Stimulated activated CD4-positive, alpha-beta T cell treated with anti-CD3 and anti-CD28 coated beads, TNF-alpha, amount 100 ng/mL, for 24 hours (primary cell): ENCODE results near the gene SNX14.
A peak's percentile ranks its signal among the peaks of the same experiment; 100 is the strongest.

Source experiments
- DNase-seq, 3 experiments: peaks; one replicate each; pipeline ENCODE4 v3.0.0-alpha.2; 2020; ENCODE audit warnings: low read depth in 3 of 3

Gene SNX14

DNA sequence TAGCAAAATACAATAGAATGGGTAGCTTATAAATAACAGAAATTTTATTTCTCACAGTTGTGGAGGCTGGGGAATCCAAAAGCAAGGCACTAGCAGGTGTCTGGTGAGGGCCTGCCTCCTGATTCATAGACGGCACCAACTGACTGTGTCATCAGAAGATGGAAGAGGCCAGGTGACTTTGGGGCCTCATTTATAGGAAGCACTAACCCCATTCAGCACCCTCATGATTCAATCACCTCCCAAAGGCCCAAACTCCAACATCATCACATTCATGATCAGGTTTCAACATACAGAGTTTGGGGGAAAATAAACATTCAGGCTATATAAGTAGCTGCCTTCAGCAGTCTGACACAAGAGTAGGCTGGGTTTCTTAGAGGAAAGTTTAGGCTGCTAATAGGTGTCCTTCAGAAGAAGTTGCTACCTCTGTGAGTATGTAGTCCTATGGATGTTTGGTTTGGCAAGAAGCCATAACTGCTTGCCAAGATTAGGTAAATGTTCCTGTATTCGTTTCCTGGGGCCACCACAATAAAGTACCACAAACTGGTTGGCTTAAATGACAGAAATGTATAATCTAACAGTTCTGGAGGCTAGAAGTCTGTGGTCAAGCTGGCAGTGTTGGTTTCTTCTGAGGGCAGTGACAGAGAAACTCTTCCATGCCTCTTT lies 94.9 kb downstream of the SNX14 start:
- no peak for DNase-seq

DNA sequence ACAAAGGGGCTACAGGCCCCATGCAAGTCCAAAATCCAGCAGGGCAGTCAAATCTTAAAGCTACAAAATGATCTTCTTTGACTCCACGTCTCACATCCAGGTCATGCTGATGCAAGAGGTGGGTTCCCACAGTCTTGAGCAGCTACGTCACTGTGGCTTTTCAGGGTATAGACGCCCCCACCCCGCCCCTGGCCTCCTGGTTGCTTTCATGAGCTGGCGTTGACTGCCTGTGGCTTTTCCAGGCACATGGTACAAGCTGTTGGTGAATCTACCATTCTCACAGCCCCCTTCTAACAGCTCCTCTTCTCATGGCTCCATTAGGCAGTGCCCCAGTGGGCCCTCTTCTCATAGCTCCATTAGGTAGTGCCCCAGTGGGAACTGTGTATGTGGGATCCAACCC lies 96.8 kb downstream of the SNX14 start:
- DNase-seq = no peak

DNA sequence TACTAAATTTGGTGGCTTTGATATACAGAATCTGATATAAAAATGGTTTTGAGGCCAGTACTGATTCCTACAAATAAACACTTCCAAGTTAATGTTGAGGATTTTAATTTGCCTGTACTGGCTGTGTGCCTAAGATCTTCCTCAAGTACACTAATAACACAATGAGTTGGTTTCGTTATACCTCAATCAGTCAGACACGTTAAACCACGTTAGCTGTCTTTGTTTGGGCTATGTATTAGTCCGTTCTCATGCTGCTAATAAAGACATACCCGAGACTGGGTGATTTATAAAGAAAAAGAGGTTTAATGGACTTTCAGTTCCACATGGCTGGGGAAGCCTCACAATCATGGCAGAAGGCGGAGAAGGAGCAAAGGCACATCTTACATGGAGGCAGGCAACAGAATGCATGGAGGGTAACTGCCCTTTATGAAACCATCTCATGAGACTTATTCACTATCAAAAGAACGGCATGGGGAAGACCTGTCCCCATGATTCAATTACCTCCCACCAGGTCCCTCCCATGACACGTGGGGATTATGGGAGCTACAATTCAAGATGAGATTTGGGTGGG lies 97.6 kb downstream of the SNX14 start:
- no peak for DNase-seq

DNA sequence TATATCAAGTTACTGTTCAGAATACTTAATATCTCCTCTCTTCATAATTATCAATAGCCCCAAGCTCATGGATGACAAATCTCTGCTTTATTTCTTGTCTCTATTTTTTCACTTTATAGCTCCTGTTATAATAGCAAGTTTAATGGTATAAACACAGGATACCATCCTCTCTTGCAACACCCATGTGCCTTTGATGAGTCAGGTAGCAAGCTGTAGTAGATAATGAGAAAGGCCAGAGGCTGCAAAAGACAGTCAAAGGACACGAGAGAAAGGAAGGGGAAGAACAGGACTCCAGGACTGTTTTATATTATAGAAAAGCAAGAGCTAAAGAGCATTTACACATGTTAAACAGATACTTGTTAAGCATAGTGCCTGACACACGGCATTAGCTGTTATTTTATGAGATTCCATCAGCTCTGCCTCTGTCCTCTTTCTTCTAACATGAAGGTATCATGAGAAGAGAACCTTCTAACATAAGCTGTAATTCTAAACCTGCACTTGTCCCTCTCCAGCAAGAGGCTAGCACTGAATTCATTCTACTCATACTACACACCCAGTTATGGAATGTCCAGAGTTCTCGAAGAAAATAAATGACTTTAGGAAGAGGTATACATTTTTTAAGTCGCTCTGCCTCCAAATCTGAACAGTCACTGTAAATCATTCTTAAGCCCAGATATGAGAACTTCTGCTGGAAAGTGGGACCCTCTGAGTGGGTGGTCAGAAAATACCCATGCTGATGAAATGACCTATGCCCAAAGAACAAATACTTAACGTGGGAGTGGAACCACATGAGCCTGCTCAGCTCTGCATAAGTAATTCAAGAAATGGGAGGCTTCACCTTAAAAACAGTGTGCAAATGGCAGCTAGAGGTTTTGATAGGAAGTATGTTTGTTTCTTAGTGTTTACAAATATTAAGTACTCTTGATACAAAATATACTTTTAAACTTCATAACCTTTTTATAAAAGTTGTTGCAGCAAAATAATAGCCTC lies 98.8 kb downstream of the SNX14 start:
- DNase-seq = no peak

DNA sequence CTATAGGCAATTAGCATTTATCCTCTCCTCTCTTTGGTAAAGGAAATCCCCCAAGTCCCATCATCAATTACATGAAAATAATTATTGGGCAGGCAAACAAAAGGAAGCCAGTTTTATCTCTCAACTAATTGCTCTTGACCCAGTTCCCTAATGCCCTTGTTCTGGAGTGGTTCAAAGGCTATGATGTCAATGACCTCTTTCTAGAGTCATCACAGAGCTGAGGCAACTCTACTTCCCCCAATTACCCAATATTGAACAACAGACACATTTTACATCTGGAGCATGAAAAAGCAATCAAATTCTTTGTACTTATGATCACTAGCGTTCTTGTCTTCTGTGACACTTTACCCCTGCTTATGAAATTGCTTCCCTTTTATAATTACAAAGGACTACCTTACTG lies 100.3 kb downstream of the SNX14 start:
- no peak for DNase-seq

DNA sequence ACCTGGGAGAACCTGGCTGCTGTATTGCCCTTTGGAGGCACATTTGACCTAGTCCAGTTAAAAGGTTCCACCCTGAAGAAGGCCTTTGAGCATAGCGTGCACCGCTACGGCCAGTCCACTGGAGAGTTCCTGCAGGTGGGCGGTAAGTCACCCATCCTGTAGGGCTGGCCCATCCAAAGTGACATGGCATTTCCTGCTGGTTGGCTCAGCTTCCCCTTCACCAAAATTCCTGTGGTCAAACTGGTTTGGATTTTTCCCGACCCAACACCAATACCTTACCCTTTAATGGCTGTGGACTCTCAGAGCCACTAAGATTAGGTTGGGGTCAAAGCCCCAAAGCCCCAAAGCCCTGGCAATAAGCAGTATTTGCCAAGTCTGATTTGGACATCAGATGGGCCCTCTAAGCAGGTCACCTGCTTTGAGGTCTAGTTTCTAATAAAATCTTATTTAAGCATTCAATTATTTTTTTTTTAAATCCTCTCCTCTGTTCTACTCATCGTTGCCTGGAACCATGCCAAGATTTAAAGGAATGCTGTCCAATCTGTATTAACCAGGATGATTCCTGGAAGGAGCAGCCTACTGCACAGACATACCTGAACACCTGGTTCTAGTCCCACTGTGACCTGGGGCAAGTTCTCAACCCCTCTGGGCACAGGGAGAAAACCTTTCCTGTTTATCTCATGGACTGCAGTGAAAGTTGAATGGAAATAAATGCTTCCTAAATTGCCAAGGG lies 103.0 kb downstream of the SNX14 start:
- DNase-seq = no peak

DNA sequence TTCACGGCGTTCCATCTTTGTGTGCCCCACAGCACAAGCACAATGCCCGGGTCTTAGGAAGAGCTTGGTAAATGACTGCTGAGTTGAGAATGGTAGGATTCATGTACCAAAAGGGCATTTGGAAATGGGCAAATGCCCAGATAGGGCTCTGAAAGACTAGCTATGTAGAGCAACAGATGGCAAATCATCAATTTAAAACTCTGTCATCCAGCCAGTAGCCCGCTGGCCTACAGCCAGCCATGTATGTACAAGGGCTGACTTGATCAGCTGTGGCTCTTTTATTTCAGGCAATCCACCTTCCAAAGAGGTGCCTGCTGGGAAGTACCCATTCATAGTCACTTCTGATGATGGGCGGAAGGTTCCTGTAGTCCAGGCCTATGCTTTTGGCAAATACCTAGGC lies 108.7 kb downstream of the SNX14 start:
- no peak for DNase-seq

DNA sequence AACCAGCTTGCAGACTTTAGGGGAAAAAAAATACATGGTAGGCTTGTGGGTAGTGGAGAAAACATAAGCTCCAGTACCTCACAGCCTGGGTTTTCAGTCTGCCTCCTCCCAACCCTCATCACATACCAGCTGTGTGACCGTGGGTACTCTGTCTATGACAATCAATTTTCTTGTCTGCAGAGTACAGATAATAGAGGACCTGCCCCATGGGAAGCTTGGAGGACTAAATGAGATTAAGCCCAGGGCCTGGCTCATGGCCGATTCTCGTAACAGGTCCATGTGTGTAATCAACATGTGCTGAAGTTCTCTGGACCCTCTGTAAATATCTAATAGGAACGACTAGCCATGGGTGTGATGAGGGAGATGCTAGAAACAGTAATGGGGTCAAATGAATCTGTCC lies 109.8 kb downstream of the SNX14 start:
- DNase-seq = no peak

DNA sequence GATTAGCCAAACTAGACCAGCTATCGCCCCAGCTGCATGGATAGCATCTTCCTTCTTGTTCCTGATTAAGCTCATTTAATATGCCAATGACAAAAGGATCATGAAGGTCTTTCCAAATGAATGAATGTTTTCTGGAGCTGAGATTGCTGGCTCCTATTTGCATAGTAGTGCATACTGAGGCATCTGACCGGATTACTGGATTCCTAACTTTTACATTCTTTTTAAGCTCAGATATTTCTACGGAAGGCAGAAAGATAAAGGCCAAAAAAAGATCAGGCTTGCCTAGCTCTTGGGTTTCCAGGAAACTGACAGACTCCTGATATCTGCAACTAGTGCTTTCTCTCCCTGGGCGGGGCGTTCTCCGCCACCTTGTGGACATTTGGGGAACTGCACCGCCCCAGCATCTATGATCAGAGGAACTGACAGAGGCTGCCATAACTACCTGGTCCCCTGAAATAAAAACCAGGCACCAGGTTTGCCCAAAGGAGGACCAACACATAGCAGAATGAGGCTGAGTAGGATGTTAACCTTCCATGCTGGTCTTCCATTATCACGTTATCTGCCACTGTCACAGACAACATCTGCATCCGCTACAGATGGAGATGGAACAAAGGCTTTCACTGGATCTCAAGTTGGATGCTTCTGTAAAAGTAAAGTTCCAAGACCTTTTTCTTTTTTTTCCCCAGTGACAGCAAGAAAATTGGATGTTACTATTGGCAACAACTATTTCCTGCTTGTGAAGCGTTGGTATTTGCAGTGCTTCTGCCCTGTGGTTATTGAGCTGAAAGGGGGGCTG lies 110.6 kb downstream of the SNX14 start:
- peak; percentile 54 to 79 (median 62) for DNase-seq

DNA sequence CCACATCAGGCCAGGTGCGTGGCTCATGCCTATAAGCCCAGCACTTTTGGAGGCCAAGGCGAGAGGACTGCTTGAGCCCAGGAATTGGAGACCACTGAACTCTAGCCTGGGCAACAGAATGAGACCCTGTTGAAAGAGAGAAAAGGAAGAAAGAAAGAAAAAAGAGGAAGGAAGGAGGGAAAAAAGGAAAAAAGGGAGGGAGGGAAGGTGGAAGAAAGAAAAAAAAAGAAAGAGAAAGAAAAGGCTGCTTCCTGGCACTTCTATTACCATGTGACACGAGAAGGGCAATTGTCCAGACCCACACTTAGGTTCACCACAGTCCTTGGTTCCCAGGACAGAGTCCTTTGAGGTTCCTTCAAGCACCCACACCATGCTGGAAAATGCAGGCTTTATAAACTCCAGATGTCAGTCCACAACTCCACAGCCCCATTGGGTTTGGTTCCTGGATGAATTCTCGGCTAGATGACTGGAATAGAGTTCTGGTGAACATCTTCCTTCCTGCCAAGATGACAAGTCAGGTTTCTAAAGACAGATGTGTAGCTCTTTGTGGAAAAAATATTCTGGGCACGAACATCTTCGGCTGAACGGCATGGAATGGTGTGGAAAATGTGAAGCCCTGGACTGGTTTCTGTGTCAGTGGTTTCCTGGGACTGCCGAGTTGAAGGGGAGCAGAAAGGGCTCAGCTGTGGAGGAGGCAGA lies 111.3 kb downstream of the SNX14 start:
- DNase-seq = no peak

DNA sequence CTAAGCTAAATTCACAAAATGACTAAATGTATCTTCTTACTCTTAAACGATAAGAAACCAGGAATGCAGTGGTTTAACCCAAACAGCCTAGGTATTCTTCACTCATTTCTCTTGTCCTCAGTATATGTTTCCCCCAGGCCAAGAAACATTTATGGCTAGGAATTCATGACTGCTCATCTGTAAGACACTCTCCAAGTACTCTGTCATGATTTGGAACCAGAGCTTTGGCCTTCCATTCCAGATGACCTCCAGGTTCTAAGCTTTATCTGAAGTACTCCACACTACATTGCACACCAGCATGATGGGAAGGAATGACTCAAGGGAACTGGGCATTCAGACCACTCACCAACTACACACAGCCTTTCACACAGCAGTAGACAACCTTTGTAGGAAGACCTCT lies 114.5 kb downstream of the SNX14 start:
- DNase-seq = no peak

DNA sequence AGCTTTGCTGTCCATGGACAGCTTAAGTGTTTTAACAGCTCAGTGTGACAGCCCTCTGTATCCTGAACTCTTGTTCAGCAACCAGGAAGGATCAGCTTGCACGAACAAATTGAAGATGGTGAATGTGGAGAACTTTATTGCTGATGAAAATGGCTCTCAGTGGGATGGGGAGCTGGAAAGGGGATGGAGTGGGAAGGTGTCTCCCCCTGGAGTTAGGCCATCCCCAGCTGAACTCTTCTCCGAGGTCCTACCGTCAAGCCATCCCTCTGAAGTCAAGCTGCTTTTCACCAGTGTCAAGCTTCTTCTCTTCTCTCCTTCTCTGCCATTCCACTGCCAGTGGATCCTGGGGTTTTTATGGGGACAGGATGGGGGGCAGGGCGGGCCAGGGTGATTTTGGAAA lies 117.1 kb downstream of the SNX14 start:
- DNase-seq = no peak

DNA sequence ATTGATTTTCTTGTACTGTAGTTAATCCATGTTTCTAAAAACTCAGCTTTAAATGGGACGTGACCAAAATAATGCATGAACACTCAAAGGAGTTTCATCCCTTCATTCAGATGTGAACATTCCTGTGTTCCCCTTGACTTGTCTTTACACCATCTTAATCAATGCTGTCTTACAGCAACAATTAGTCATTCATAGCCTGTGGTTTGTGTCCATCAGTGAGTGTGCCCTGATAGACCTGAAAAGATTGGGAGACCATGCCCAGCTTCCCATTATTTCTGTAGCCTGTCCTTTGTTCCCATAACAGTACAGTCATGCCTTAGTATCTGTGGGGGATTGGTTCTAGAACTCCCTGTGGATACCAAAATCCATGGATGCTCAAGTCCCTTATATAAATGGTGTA lies 119.9 kb downstream of the SNX14 start:
- no peak for DNase-seq

DNA sequence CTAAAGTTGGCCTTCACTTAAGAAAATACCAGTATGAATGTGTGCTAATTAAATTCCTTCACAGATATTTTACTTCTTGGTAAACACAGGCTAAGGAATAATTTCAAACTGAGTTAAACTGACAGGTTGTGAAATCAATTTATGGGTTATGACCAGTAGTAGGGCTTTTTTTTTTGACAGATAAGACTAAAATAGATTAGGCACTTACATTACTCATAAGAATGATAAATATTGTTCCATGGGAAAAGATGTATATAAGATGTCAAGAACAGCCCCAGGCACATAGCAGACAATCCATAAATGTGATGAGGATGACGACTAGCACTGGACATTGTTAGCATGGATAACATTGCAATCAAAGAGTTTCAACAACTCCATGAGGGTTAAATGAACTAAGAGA lies 120.9 kb downstream of the SNX14 start:
- no peak for DNase-seq

DNA sequence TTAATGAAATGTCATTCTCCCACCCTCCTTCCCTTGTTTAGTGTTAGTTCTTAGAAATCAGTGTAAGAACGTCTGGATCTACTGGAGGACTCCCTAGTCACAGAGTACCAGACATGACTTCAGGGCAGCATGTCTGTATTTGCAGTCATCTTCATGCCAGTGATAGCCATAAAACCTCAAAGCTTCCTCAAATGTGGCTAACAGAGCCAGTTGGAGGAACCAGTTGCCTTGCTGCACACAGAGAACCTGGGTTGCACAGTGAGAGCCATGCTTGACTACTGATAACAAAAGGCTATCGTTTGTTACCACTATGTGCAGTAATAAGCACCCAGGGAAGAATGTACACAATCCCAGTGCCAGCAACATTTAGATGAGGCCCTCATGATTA lies 123.6 kb downstream of the SNX14 start:
- DNase-seq = no peak

DNA sequence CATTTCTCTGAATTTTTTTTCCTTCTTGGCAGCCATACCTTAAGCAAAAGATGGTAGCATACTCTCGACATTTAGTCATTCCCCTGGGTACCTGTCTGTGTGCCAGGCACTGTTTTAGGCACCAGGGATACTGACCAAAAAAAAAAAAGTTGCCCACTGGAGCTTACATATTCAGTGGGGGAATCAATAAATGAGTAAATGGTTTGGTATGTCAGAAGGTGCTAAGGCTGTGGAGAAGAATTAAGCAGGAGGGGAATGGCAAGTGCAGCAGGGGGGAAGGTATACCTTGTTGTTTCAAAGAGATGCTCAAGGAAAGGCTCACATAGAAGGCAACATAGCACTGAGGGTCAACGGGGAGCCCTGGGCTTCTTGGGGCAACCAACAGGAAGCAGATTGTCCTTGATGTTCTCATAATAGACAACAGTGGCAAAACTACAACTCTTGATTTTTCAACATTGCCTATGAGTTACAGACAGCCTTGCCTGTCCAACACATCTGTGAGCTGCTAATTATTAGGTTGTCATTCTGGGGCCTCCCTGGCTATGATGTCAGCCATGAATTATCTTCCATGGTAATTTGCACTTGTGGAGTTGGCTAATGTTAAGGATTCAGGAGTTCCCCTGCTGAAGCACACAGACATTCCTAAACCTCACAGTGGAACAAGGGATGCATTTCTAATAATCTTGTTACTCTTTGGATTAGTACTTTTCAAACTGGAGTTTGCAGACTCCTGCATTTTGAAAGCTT lies 124.2 kb downstream of the SNX14 start:
- DNase-seq = no peak

DNA sequence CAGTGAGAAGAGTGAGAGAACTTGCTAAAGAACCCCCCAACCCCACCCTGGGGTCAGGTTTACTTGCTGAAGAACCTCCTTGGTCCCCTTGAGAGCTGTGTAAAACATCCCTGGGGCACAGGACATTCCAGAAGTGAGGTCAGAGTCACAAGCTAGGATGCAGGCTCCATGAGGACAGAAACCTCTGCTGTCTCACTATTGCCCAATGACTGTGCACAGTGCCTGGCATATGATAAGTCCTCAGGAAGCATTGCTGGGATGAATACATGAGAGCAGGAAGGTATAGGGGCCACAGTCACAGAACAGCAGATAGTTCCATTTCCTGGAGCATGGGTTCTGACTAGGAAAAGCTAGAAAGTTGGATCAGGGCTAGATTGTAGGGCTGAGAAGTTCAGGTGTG lies 125.3 kb downstream of the SNX14 start:
- no peak for DNase-seq

DNA sequence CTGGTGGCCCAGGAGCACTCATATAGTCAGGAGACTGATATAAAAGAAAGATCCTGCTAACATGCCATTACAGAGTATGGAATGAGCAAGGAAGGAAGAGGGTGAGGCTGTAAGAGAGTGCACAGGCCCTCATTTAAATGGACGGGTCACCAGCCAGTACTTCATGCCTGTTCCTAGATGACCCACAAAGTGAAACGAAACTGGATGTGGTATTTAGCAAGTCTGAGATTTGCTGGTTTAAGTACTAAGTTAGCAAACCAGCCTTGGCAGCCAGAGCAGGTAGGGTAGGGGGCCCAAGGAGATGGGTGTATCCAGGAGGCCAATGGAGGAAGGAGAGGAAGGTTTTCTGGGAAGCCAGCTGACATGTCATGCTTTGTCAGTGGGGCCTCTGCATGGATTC lies 127.9 kb downstream of the SNX14 start:
- DNase-seq = no peak

DNA sequence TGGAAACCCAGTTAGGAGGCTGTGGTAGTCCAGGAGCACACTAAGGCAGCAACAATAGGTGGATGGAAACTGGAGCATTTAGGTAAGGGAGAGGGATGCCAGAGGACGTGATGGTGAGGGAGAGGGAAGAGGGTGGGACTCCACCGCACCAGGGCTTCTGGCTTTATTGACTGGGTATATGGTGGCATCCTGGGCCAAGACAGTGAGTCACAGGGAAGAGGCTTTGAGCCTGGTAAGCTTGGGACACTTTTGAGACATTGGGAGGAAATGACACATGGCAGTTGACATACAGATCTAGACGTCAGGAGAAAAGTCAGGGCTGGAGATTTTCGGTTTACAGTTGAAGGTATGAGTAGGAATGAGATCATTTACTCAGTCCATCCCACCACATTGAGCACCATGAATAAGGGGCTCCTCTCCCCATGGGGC lies 128.9 kb downstream of the SNX14 start:
- peak in 1 of 3 experiments; percentile 22 for DNase-seq

DNA sequence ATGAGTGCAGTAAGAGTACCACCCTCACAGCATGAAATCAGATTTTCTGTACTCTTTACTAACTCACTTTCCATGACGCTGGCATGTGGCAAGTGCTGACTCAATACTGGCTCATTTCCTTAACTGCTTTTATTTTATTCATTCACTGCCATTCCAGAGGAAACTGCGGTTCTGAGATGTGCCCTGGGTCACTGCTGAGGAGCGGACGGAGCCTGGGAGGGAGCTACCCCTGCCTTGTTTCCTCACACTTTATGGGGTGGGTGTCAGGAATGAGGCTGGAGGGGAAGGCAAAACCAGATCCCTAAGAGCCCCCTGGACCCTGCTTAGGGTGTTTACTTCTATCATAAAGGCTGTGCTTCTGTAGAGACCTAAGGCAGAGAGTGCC lies 129.4 kb downstream of the SNX14 start:
- DNase-seq = peak in 1 of 3 experiments; percentile 50
